ENCODE measurements around the gene BARX2.
A peak's percentile ranks its signal among the peaks of the same experiment; 100 is the strongest.

BARX2 gene

GRCh38 chr11:129359748-129360147, 15.9 kb upstream of the BARX2 start:
- Mint-ChIP-seq H3K4me3 (no peak overlapping the region), H3K27ac (ENCODE audit: low read depth) (no peak overlapping the region), H3K27me3 (peaks cover 19% of the 10 kb centered on the region), H3K36me3 (ENCODE audit: insufficient read depth) (no peaks in the 10 kb centered on the region), H3K4me1 (no peaks in the 10 kb centered on the region), H3K9me3 (no peaks in the 10 kb centered on the region)
- no peak for DNase-seq (ENCODE audit: low spot score in 2 of 2)
- no peak for ATAC-seq (replicated peaks; ENCODE audit: extremely low read depth, poor library complexity, severe bottlenecking)

- H3K27me3 Mint-ChIP-seq = peaks cover 55% of the 10 kb centered on the region
These were observed 11.4 kb upstream of the BARX2 start for GRCh38 chr11:129364143-129364654.

GRCh38 chr11:129365816-129366215, 9.8 kb upstream of the BARX2 start:
- peaks cover 59% of the 10 kb centered on the region for H3K27me3 Mint-ChIP-seq
- no peaks in the 10 kb centered on the region for H3K4me1 Mint-ChIP-seq
- H3K9me3 Mint-ChIP-seq = no peaks in the 10 kb centered on the region
- no peak overlapping the region for H3K27ac Mint-ChIP-seq (ENCODE audit: low read depth)
- no peak for DNase-seq (ENCODE audit: low spot score in 2 of 2)
- ATAC-seq (replicated peaks; ENCODE audit: extremely low read depth, poor library complexity, severe bottlenecking) = no peak
- no peak overlapping the region for H3K4me3 Mint-ChIP-seq
- no peaks in the 10 kb centered on the region for H3K36me3 Mint-ChIP-seq (ENCODE audit: insufficient read depth)

More at GRCh38 chr11:129364143-129364654, 11.4 kb upstream of the BARX2 start:
- H3K36me3 Mint-ChIP-seq (ENCODE audit: insufficient read depth) = no peaks in the 10 kb centered on the region
- peak; percentile 15 to 48 for DNase-seq (ENCODE audit: low spot score in 2 of 2)
- ATAC-seq (replicated peaks; ENCODE audit: extremely low read depth, poor library complexity, severe bottlenecking) = no peak
- H3K4me3 Mint-ChIP-seq = no peak overlapping the region
- no peaks in the 10 kb centered on the region for H3K4me1 Mint-ChIP-seq
- no peak overlapping the region for H3K27ac Mint-ChIP-seq (ENCODE audit: low read depth)
- H3K9me3 Mint-ChIP-seq = no peaks in the 10 kb centered on the region

- Mint-ChIP-seq H3K36me3 (ENCODE audit: insufficient read depth) (no peaks in the 10 kb centered on the region), H3K4me3 (no peak overlapping the region), H3K27me3 (peaks cover 64% of the 10 kb centered on the region), H3K27ac (ENCODE audit: low read depth) (no peak overlapping the region), H3K4me1 (peaks cover 2% of the 10 kb centered on the region), H3K9me3 (no peaks in the 10 kb centered on the region)
- DNase-seq (ENCODE audit: low spot score in 2 of 2) (no peak), ATAC-seq (replicated peaks; ENCODE audit: extremely low read depth, poor library complexity, severe bottlenecking) (no peak)
These were observed 8.7 kb upstream of the BARX2 start for GRCh38 chr11:129366737-129367597.

GRCh38 chr11:129368889-129369672, 6.6 kb upstream of the BARX2 start:
- H3K4me3 Mint-ChIP-seq = no peak overlapping the region
- DNase-seq (ENCODE audit: low spot score in 2 of 2) = no peak
- H3K36me3 Mint-ChIP-seq (ENCODE audit: insufficient read depth) = no peaks in the 10 kb centered on the region

GRCh38 chr11:129370715-129371114, 4.9 kb upstream of the BARX2 start:
- H3K9me3 Mint-ChIP-seq = no peaks in the 10 kb centered on the region
- DNase-seq (ENCODE audit: low spot score in 2 of 2) = no peak
- no peak for ATAC-seq (replicated peaks; ENCODE audit: extremely low read depth, poor library complexity, severe bottlenecking)
- H3K4me3 Mint-ChIP-seq = no peak overlapping the region
- H3K27me3 Mint-ChIP-seq = peaks cover 97% of the 10 kb centered on the region
- H3K36me3 Mint-ChIP-seq (ENCODE audit: insufficient read depth) = no peaks in the 10 kb centered on the region
- H3K27ac Mint-ChIP-seq (ENCODE audit: low read depth) = no peak overlapping the region
- H3K4me1 Mint-ChIP-seq = peaks cover 13% of the 10 kb centered on the region

More at GRCh38 chr11:129368889-129369672, 6.6 kb upstream of the BARX2 start:
- Mint-ChIP-seq H3K4me1 (peaks cover 13% of the 10 kb centered on the region), H3K27me3 (peaks cover 84% of the 10 kb centered on the region), H3K27ac (ENCODE audit: low read depth) (no peak overlapping the region), H3K9me3 (no peaks in the 10 kb centered on the region)
- ATAC-seq (replicated peaks; ENCODE audit: extremely low read depth, poor library complexity, severe bottlenecking) = no peak

GRCh38 chr11:129372609-129373488, 2.8 kb upstream of the BARX2 start:
- Mint-ChIP-seq H3K27me3 (peaks cover 97% of the 10 kb centered on the region), H3K9me3 (no peaks in the 10 kb centered on the region), H3K4me3 (no peak overlapping the region), H3K27ac (ENCODE audit: low read depth) (no peak overlapping the region), H3K36me3 (ENCODE audit: insufficient read depth) (no peaks in the 10 kb centered on the region), H3K4me1 (peaks cover 13% of the 10 kb centered on the region)
- no peak for ATAC-seq (replicated peaks; ENCODE audit: extremely low read depth, poor library complexity, severe bottlenecking)
- DNase-seq (ENCODE audit: low spot score in 2 of 2) = no peak

GRCh38 chr11:129373489-129373953, 2.1 kb upstream of the BARX2 start:
- ATAC-seq (replicated peaks; ENCODE audit: extremely low read depth, poor library complexity, severe bottlenecking) = no peak
- no peak for DNase-seq (ENCODE audit: low spot score in 2 of 2)
- Mint-ChIP-seq H3K36me3 (ENCODE audit: insufficient read depth) (no peaks in the 10 kb centered on the region), H3K4me3 (no peak overlapping the region), H3K4me1 (peaks cover 13% of the 10 kb centered on the region), H3K27ac (ENCODE audit: low read depth) (no peak overlapping the region), H3K9me3 (no peaks in the 10 kb centered on the region), H3K27me3 (peaks cover 97% of the 10 kb centered on the region)

GRCh38 chr11:129374081-129374992, 1.3 kb upstream of the BARX2 start:
- H3K27me3 Mint-ChIP-seq = peaks cover 93% of the 10 kb centered on the region
- ATAC-seq (replicated peaks; ENCODE audit: extremely low read depth, poor library complexity, severe bottlenecking) = no peak

GRCh38 chr11:129374993-129375750, 476 bp upstream of the BARX2 start:
- DNase-seq (ENCODE audit: low spot score in 2 of 2) = no peak
- Mint-ChIP-seq H3K27me3 (peaks cover 84% of the 10 kb centered on the region), H3K36me3 (ENCODE audit: insufficient read depth) (no peaks in the 10 kb centered on the region), H3K9me3 (no peaks in the 10 kb centered on the region), H3K4me1 (peaks cover 13% of the 10 kb centered on the region), H3K4me3 (peak overlapping the region; percentile 23), H3K27ac (ENCODE audit: low read depth) (no peak overlapping the region)
- ATAC-seq (replicated peaks; ENCODE audit: extremely low read depth, poor library complexity, severe bottlenecking) = no peak

More at GRCh38 chr11:129374081-129374992, 1.3 kb upstream of the BARX2 start:
- Mint-ChIP-seq H3K36me3 (ENCODE audit: insufficient read depth) (no peaks in the 10 kb centered on the region), H3K4me1 (peaks cover 13% of the 10 kb centered on the region), H3K27ac (ENCODE audit: low read depth) (no peak overlapping the region), H3K4me3 (no peak overlapping the region), H3K9me3 (no peaks in the 10 kb centered on the region)
- DNase-seq (ENCODE audit: low spot score in 2 of 2) = no peak
